AG04449 (cell line): ENCODE measurements around the gene URB2.
A peak's percentile ranks its signal among the peaks of the same experiment; 100 is the strongest.
"Not testable (repeated sequence)": the region's sequence is repeated elsewhere in the genome, so short reads cannot be mapped to it uniquely, and the experiment has no call there.

Experiments
- CTCF ChIA-PET: fragments of 350-600 bp; formaldehyde crosslinking; extraction: SDS; loops from one replicate; lab custom pipeline; 2021; ENCODE audit warnings: antibody characterized with exemption; lab: Yijun Ruan, JAX
- POLR2A ChIA-PET: fragments of 400-600, 350-600 bp; formaldehyde crosslinking; extraction: SDS; loops from one replicate; lab custom pipeline; 2020; ENCODE audit warnings: antibody characterized with exemption, inconsistent platforms; lab: Yijun Ruan, JAX
- DNase-seq: peaks from one replicate; pipeline ENCODE4 v3.0.0-alpha.2; 2010; ENCODE audit warnings: low read depth, low spot score
- H3K4me3 ChIP-seq: 2 replicates; pipeline ENCODE4 v1.5.1; 2011; ENCODE audit warnings: low read depth, mild to moderate bottlenecking, control low read depth, low read length
- TF ChIP-seq, protein P1 (sequence below): IDR thresholded peaks from one replicate; pipeline ENCODE4 v1.5.1; 2011; ENCODE audit warnings: mild to moderate bottlenecking, moderate library complexity, low read length, control low read depth, inconsistent platforms; ENCODE audit not compliant: insufficient read depth; ENCODE audit errors: missing control alignments

The URB2 gene

DNA sequence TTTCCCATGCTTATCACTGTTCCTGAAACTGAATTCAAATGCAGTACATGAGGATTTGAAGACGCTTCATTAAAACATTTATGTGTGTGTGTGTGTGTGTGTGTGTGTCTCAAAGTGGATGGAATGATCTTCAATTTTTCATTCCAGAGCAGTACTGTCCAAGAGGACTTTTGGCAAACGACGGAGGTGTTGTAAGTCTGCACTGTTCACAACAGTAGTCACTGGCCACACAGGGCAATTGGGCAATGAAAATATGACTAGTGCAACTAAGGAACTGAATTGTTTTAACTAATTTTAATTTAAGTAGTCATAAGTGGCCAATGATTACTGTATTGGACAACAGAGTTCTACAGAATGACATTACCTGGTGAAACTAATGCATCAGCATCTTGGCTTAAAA is 5.2 kb upstream of the URB2 start:
- POLR2A ChIA-PET, result no interaction called here
- no peak for DNase-seq
- no peak overlapping the region for H3K4me3 ChIP-seq
- TF ChIP-seq, protein P1, sequence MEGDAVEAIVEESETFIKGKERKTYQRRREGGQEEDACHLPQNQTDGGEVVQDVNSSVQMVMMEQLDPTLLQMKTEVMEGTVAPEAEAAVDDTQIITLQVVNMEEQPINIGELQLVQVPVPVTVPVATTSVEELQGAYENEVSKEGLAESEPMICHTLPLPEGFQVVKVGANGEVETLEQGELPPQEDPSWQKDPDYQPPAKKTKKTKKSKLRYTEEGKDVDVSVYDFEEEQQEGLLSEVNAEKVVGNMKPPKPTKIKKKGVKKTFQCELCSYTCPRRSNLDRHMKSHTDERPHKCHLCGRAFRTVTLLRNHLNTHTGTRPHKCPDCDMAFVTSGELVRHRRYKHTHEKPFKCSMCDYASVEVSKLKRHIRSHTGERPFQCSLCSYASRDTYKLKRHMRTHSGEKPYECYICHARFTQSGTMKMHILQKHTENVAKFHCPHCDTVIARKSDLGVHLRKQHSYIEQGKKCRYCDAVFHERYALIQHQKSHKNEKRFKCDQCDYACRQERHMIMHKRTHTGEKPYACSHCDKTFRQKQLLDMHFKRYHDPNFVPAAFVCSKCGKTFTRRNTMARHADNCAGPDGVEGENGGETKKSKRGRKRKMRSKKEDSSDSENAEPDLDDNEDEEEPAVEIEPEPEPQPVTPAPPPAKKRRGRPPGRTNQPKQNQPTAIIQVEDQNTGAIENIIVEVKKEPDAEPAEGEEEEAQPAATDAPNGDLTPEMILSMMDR, result no peak
- CTCF ChIA-PET, result interaction anchor here (1.1 to 1.5 kb wide), 2 partner anchors 62 to 63 kb away, joined by 3 read pairs; partner anchors contain the start of gene ABCB10

DNA sequence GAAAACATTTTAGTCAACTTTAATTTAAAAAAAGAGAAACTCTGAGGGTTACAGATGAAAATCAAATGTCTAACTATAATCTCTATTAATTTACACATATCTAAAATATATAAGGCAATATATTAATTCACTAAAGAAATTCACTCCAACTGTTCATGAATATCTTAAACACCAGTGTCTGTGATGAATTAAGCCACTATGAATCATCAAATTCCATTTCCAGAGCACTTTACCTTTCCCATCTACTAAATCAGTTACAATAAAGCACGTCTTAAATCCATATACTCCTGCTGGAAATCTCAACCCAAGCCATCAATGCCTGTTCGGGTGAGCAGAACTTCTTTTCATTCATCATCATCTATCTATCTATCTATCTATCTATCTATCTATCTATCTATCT is 4.4 kb upstream of the URB2 start:
- H3K4me3 ChIP-seq, result no peak overlapping the region
- ChIA-PET CTCF (interaction anchor here (1.1 to 1.5 kb wide), 2 partner anchors 63 to 64 kb away, joined by 3 read pairs; partner anchors contain the start of gene ABCB10), POLR2A (no interaction called here)
- TF ChIP-seq, protein P1, result no peak
- DNase-seq, result no peak

DNA sequence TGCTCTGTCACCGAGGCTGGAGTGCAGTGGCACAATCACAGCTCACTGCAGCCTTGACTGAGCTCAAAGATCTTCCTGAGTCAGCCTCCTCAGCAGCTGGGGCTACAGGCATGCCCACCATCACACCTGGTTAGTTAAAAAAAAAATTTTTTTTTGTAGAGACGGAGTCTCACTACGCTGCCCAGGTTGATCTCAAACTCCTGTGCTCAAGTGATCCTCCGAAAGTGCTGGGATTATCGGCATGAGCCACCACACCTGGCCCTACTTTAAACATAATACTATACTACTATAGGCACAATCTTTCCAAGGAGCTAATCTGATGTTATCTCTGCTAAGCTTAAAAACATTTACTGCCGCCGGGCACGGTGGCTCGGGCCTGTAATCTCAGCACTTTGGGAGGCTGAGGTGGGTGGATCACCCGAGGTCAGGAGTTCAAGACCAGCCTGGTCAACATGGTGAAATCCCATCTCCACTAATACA is 3.4 kb upstream of the URB2 start:
- CTCF ChIA-PET, result interaction anchor here (1.3 to 1.6 kb wide), 2 partner anchors 10 to 64 kb away, joined by 3 to 5 read pairs; partner anchors contain the start of gene ABCB10
- DNase-seq, H3K4me3 ChIP-seq, POLR2A ChIA-PET: not testable (repeated sequence)

DNA sequence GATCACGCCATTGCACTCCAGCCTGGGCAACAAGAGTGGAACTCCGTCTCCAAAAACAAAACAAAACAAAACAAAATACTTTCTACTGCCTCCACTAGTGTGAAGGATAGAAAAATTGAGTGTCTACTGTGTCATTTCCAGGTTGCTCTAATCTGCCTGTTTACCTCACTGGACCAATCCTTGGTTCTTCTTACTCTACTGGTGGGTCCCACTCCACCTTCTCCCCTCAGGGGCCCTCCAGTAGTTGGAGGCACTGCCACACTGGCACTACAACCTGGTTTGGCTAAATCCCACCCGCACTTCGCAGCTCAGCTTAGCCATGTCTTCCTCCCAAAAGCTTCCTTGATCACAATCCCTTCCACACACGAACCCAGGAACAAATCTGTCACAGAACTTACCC is 2.8 kb upstream of the URB2 start:
- CTCF ChIA-PET, result interaction anchor here (1.2 to 1.6 kb wide), 4 partner anchors 10 to 66 kb away, joined by 3 to 5 read pairs (median 4); partner anchors contain the start of gene ABCB10
- H3K4me3 ChIP-seq, result no peak overlapping the region
- POLR2A ChIA-PET, result no interaction called here

DNA sequence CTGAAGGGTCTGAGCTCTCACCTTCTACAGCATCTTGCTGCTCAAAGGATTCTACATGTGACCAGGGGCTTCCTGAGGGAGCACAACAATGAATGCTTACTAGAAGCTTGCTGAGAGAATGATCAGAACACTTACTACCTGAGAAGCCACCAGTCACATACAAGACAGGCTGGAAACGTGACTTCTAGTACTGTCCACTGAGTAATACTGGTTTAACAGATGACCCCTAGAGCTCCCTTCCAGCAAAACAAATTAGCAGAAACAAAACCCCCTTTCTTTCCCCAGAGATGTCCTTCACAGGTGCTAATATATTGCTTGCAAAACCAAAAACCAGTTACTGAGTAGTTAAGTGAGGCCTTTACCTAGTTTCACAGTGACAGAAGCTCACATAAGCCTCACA is 2.2 kb upstream of the URB2 start:
- H3K4me3 ChIP-seq, result no peak overlapping the region
- TF ChIP-seq, protein P1, result no peak
- POLR2A ChIA-PET, result no interaction called here
- CTCF ChIA-PET, result interaction anchor here (1.2 to 1.6 kb wide), 5 partner anchors 9 to 67 kb away, joined by 4 to 7 read pairs (median 4); partner anchors contain the start of gene ABCB10
- DNase-seq, result no peak

More for the DNA sequence above, 2.8 kb upstream of the URB2 start:
- DNase-seq, result no peak
- TF ChIP-seq, protein P1, result no peak

DNA sequence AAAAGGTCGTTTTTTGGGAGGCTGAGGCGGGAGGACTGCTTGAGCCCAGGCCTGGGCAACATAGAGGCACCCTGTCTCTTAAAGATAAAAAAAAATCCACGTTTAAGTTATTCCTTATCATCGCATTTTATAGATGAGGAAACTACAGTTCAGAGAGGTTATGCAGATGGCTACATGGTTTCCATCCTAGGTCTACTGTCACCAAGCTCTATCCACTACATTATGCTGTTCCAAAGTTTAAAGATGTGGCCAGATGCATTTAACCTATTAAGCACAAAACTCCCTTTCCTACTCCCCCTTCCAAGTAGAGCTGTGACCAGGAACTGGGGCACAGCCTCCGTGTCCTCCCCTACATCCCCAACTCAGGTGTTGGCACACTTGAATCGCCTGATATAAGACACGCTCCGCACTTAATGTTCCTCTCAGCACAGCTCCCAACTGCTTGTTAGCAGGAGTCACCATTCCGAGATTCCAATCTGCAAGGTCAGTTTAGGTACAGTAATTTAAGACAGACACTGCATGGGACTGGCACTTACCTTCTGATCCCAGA is 1.5 kb upstream of the URB2 start:
- no peak for DNase-seq
- ChIA-PET POLR2A (no interaction called here), CTCF (interaction anchor here (1.2 to 1.4 kb wide), 4 partner anchors 10 to 68 kb away, joined by 4 to 7 read pairs (median 4); partner anchors contain the start of gene ABCB10)
- H3K4me3 ChIP-seq, result peak overlapping the region; percentile 93
- TF ChIP-seq, protein P1, result no peak
